ENCODE measurements around the gene TRDN. TPM values are rescaled to one million over a fixed set of nuclear protein-coding genes. Genes with fewer than 3 reads are reported as not detected.
A peak's percentile ranks its signal among the peaks of the same experiment; 100 is the strongest.

The TRDN gene
- total and polyA plus RNA-seq, 4 experiments from 2014 or later = not detected

GRCh38 chr6:123524781-123525180 is 112.0 kb downstream of the TRDN start:
- no peaks in the 10 kb centered on the region for H3K9me3 ChIP-seq (ENCODE audit: control insufficient read depth in 1 of 2, low read length in 2 of 2)
- no peak overlapping the region for H3K27ac Mint-ChIP-seq
- H3K27ac ChIP-seq (ENCODE audit: low read depth, low read length) = no peak overlapping the region
- H3K4me1 Mint-ChIP-seq = no peaks in the 10 kb centered on the region
- no peak overlapping the region for H3K4me3 ChIP-seq (ENCODE audit: low read length in 2 of 2)
- intact Hi-C loops (cut with micrococcal nuclease) = no loop called here
- ChIA-PET POLR2A (ENCODE audit: partially characterized antibody) (no interaction called here), CTCF (ENCODE audit: partially characterized antibody) (no interaction called here)
- H3K4me1 ChIP-seq (ENCODE audit: insufficient read depth, low read length) = no peaks in the 10 kb centered on the region
- no peaks in the 10 kb centered on the region for H3K36me3 ChIP-seq (ENCODE audit: insufficient read depth, low read length)
- H3K4me3 Mint-ChIP-seq = no peak overlapping the region
- H3K36me3 Mint-ChIP-seq = no peaks in the 10 kb centered on the region
- DNase-seq = no peak
- no peaks in the 10 kb centered on the region for H3K27me3 Mint-ChIP-seq
- no peaks in the 10 kb centered on the region for H3K27me3 ChIP-seq (ENCODE audit: insufficient read depth, low read length)
- H3K9me3 Mint-ChIP-seq = peaks cover 0 to 4% (median 0%) of the 10 kb centered on the region in 8 donors

GRCh38 chr6:123520217-123520616 is 116.5 kb downstream of the TRDN start:
- H3K36me3 Mint-ChIP-seq = no peaks in the 10 kb centered on the region
- H3K4me1 ChIP-seq (ENCODE audit: insufficient read depth, low read length) = no peaks in the 10 kb centered on the region
- H3K36me3 ChIP-seq (ENCODE audit: insufficient read depth, low read length) = no peaks in the 10 kb centered on the region
- CTCF ChIA-PET (ENCODE audit: partially characterized antibody) = no interaction called here
- no peaks in the 10 kb centered on the region for H3K4me1 Mint-ChIP-seq
- H3K27ac Mint-ChIP-seq = no peak overlapping the region
- H3K4me3 Mint-ChIP-seq = no peak overlapping the region
- peaks cover 0 to 6% (median 2%) of the 10 kb centered on the region in 8 donors for H3K9me3 Mint-ChIP-seq
- POLR2A ChIA-PET (ENCODE audit: partially characterized antibody) = no interaction called here
- no peaks in the 10 kb centered on the region for H3K9me3 ChIP-seq (ENCODE audit: control insufficient read depth in 1 of 2, low read length in 2 of 2)
- H3K27ac ChIP-seq (ENCODE audit: low read depth, low read length) = no peak overlapping the region
- H3K27me3 ChIP-seq (ENCODE audit: insufficient read depth, low read length) = no peaks in the 10 kb centered on the region
- no peaks in the 10 kb centered on the region for H3K27me3 Mint-ChIP-seq
- H3K4me3 ChIP-seq (ENCODE audit: low read length in 2 of 2) = no peak overlapping the region
- DNase-seq = no peak
- intact Hi-C loops (cut with micrococcal nuclease) = no loop called here

DNA sequence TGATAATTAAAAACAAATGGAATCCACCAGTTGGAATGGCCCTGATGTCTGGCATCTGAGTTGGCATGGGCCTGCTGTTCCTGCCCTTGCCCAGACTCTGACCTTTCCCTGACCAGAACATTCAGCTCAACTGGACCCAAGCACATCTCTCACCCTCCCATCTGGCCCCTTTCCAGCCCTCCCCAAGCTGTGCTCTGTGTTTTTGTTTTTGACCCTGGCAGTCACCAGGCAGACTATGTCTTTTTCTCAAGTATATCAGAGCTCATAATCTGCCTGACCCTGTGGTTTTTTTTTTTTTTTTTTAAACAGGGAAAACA is 117.6 kb downstream of the TRDN start:
- Histone ChIP-seq H3K4me1 (ENCODE audit: insufficient read depth, low read length) (no peaks in the 10 kb centered on the region), H3K27me3 (ENCODE audit: insufficient read depth, low read length) (no peaks in the 10 kb centered on the region), H3K36me3 (ENCODE audit: insufficient read depth, low read length) (no peaks in the 10 kb centered on the region), H3K9me3 (ENCODE audit: control insufficient read depth in 1 of 2, low read length in 2 of 2) (no peaks in the 10 kb centered on the region), H3K27ac (ENCODE audit: low read depth, low read length) (no peak overlapping the region), H3K4me3 (ENCODE audit: low read length in 2 of 2) (no peak overlapping the region)
- ChIA-PET POLR2A (ENCODE audit: partially characterized antibody) (no interaction called here), CTCF (ENCODE audit: partially characterized antibody) (no interaction called here)
- peaks cover 0 to 6% (median 2%) of the 10 kb centered on the region in 8 donors for H3K9me3 Mint-ChIP-seq
- H3K4me3 Mint-ChIP-seq = no peak overlapping the region
- H3K4me1 Mint-ChIP-seq = no peaks in the 10 kb centered on the region
- H3K36me3 Mint-ChIP-seq = no peaks in the 10 kb centered on the region
- no peak for DNase-seq
- no peaks in the 10 kb centered on the region for H3K27me3 Mint-ChIP-seq
- intact Hi-C loops (cut with micrococcal nuclease) = no loop called here
- H3K27ac Mint-ChIP-seq = no peak overlapping the region

- no peak overlapping the region for H3K27ac ChIP-seq (ENCODE audit: low read depth, low read length)
- ChIA-PET CTCF (ENCODE audit: partially characterized antibody) (no interaction called here), POLR2A (ENCODE audit: partially characterized antibody) (no interaction called here)
- no peaks in the 10 kb centered on the region for H3K4me1 ChIP-seq (ENCODE audit: insufficient read depth, low read length)
- no peaks in the 10 kb centered on the region for H3K27me3 ChIP-seq (ENCODE audit: insufficient read depth, low read length)
- no peak overlapping the region for H3K27ac Mint-ChIP-seq
- no peak overlapping the region for H3K4me3 Mint-ChIP-seq
- H3K4me1 Mint-ChIP-seq = no peaks in the 10 kb centered on the region
- intact Hi-C loops (cut with micrococcal nuclease) = no loop called here
- no peaks in the 10 kb centered on the region for H3K36me3 Mint-ChIP-seq
- no peaks in the 10 kb centered on the region for H3K36me3 ChIP-seq (ENCODE audit: insufficient read depth, low read length)
- DNase-seq = no peak
- H3K27me3 Mint-ChIP-seq = no peaks in the 10 kb centered on the region
- H3K9me3 ChIP-seq (ENCODE audit: control insufficient read depth in 1 of 2, low read length in 2 of 2) = no peaks in the 10 kb centered on the region
- H3K4me3 ChIP-seq (ENCODE audit: low read length in 2 of 2) = no peak overlapping the region
- peaks cover 0 to 6% (median 2%) of the 10 kb centered on the region in 8 donors for H3K9me3 Mint-ChIP-seq
Measured at GRCh38 chr6:123518441-123519188, 118.1 kb downstream of the TRDN start.

DNA sequence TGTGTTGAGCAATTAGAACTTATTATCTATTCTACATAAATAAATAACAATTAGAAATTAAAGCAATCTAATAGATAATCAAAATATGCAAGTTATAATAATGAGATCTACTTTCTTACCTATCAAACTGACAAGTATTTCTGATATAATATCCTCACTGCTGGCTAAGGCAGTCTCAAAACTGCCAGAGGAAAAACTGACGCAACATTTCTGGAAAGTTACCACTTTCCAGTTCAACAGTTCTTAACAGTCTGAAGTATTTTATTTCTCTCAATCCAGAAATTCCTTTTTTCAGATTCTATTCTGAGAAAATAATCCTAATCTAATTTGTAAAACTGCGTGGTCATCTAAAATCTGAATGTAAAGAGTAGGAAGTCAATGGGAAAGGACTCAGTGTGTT is 121.0 kb downstream of the TRDN start:
- ChIA-PET CTCF (ENCODE audit: partially characterized antibody) (no interaction called here), POLR2A (ENCODE audit: partially characterized antibody) (no interaction called here)
- H3K4me3 ChIP-seq (ENCODE audit: low read length in 2 of 2) = no peak overlapping the region
- H3K27ac Mint-ChIP-seq = no peak overlapping the region
- no peaks in the 10 kb centered on the region for H3K27me3 ChIP-seq (ENCODE audit: insufficient read depth, low read length)
- H3K36me3 ChIP-seq (ENCODE audit: insufficient read depth, low read length) = no peaks in the 10 kb centered on the region
- no peak for DNase-seq
- H3K4me1 ChIP-seq (ENCODE audit: insufficient read depth, low read length) = no peaks in the 10 kb centered on the region
- peaks cover 0 to 4% (median under 1%) of the 10 kb centered on the region in 8 donors for H3K9me3 Mint-ChIP-seq
- intact Hi-C loops (cut with micrococcal nuclease) = no loop called here
- H3K27ac ChIP-seq (ENCODE audit: low read depth, low read length) = no peak overlapping the region
- H3K9me3 ChIP-seq (ENCODE audit: control insufficient read depth in 1 of 2, low read length in 2 of 2) = no peaks in the 10 kb centered on the region
- H3K4me1 Mint-ChIP-seq = no peaks in the 10 kb centered on the region
- no peaks in the 10 kb centered on the region for H3K36me3 Mint-ChIP-seq
- H3K27me3 Mint-ChIP-seq = no peaks in the 10 kb centered on the region
- H3K4me3 Mint-ChIP-seq = no peak overlapping the region

DNA sequence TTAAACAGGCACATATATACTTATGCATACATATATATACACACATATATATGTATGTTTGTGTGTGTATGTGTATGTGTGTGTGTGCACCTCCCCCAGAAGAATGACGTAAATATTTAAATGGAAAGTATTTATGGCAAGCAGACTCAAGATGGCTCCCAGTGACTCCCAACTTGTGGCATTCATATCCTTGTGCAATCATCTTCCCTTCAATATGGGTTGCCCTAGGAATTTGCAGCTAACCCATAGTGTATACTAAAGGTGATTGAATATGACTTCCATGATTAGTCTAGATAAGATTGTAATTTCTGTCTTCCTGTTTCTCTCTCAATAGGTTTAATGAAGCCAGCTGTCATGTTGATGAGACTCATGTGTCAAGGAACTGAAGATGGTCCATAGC is 127.6 kb downstream of the TRDN start:
- Mint-ChIP-seq H3K36me3 (no peaks in the 10 kb centered on the region), H3K27me3 (no peaks in the 10 kb centered on the region), H3K27ac (no peak overlapping the region), H3K4me3 (no peak overlapping the region), H3K9me3 (peaks cover 0 to 4% (median under 1%) of the 10 kb centered on the region in 8 donors), H3K4me1 (no peaks in the 10 kb centered on the region)
- no peak overlapping the region for H3K4me3 ChIP-seq (ENCODE audit: low read length in 2 of 2)
- H3K27ac ChIP-seq (ENCODE audit: low read depth, low read length) = no peak overlapping the region
- intact Hi-C loops (cut with micrococcal nuclease) = no loop called here
- no peaks in the 10 kb centered on the region for H3K9me3 ChIP-seq (ENCODE audit: control insufficient read depth in 1 of 2, low read length in 2 of 2)
- POLR2A ChIA-PET (ENCODE audit: partially characterized antibody) = no interaction called here
- no peaks in the 10 kb centered on the region for H3K36me3 ChIP-seq (ENCODE audit: insufficient read depth, low read length)
- no peaks in the 10 kb centered on the region for H3K4me1 ChIP-seq (ENCODE audit: insufficient read depth, low read length)
- CTCF ChIA-PET (ENCODE audit: partially characterized antibody) = no interaction called here
- no peaks in the 10 kb centered on the region for H3K27me3 ChIP-seq (ENCODE audit: insufficient read depth, low read length)
- DNase-seq = no peak

DNA sequence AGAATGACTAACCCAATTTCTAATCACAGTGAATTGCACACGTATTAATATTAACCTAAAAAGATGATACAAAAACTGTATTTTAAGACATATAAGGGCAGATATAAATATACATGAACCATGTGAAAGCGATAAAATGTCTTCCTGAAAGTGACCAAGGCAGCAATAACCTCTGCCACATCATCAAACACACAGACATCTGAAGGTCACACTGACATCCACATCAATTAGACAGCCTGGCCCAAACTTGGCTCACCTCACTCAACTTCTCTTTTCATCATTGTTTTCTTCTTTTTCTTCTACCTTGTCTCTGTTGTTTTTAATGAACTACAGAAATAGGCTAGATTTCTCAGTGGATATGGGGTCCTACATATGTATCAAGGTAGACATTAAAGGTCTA is 128.5 kb downstream of the TRDN start:
- Mint-ChIP-seq H3K9me3 (peaks cover 0 to 4% (median 2%) of the 10 kb centered on the region in 8 donors), H3K27me3 (no peaks in the 10 kb centered on the region), H3K27ac (peak overlapping the region in 1 of 7 donors; percentile 27), H3K36me3 (no peaks in the 10 kb centered on the region), H3K4me3 (no peak overlapping the region), H3K4me1 (no peaks in the 10 kb centered on the region)
- no peak overlapping the region for H3K4me3 ChIP-seq (ENCODE audit: low read length in 2 of 2)
- no peaks in the 10 kb centered on the region for H3K4me1 ChIP-seq (ENCODE audit: insufficient read depth, low read length)
- H3K27ac ChIP-seq (ENCODE audit: low read depth, low read length) = no peak overlapping the region
- no peaks in the 10 kb centered on the region for H3K36me3 ChIP-seq (ENCODE audit: insufficient read depth, low read length)
- no peaks in the 10 kb centered on the region for H3K27me3 ChIP-seq (ENCODE audit: insufficient read depth, low read length)
- ChIA-PET POLR2A (ENCODE audit: partially characterized antibody) (no interaction called here), CTCF (ENCODE audit: partially characterized antibody) (no interaction called here)
- H3K9me3 ChIP-seq (ENCODE audit: control insufficient read depth in 1 of 2, low read length in 2 of 2) = no peaks in the 10 kb centered on the region
- intact Hi-C loops (cut with micrococcal nuclease) = no loop called here
- DNase-seq = no peak

GRCh38 chr6:123507582-123507981 is 129.2 kb downstream of the TRDN start:
- H3K4me1 ChIP-seq (ENCODE audit: insufficient read depth, low read length) = no peaks in the 10 kb centered on the region
- Mint-ChIP-seq H3K4me1 (no peaks in the 10 kb centered on the region), H3K9me3 (peaks cover 0 to 4% (median 2%) of the 10 kb centered on the region in 8 donors), H3K36me3 (no peaks in the 10 kb centered on the region), H3K27ac (no peak overlapping the region), H3K4me3 (no peak overlapping the region), H3K27me3 (no peaks in the 10 kb centered on the region)
- H3K36me3 ChIP-seq (ENCODE audit: insufficient read depth, low read length) = no peaks in the 10 kb centered on the region
- no peak for DNase-seq
- no peak overlapping the region for H3K4me3 ChIP-seq (ENCODE audit: low read length in 2 of 2)
- no peaks in the 10 kb centered on the region for H3K9me3 ChIP-seq (ENCODE audit: control insufficient read depth in 1 of 2, low read length in 2 of 2)
- no peak overlapping the region for H3K27ac ChIP-seq (ENCODE audit: low read depth, low read length)
- intact Hi-C loops (cut with micrococcal nuclease) = no loop called here
- ChIA-PET POLR2A (ENCODE audit: partially characterized antibody) (no interaction called here), CTCF (ENCODE audit: partially characterized antibody) (no interaction called here)
- no peaks in the 10 kb centered on the region for H3K27me3 ChIP-seq (ENCODE audit: insufficient read depth, low read length)

Data from CD4-positive, alpha-beta memory T cell (primary cell).